ENCODE measurements around the gene DAAM1.

Gene DAAM1

DNA sequence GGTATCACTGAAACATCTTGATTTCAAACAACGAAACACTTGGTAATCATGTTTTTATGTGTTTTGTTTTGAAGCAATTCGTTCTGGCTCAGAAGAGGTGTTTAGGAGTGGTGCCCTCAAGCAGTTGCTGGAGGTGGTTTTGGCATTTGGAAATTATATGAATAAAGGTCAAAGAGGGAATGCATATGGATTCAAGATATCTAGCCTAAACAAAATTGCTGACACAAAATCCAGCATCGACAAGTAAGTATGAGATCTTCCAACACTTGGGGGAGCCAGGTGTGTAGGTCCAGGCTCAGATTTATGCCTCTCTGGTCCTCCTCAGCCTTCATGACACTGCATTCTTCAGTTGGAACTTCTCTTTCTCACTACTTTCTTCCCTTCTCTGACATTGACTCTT, 166.6 kb downstream of the DAAM1 start:
- TF ChIP-seq, protein P1, sequence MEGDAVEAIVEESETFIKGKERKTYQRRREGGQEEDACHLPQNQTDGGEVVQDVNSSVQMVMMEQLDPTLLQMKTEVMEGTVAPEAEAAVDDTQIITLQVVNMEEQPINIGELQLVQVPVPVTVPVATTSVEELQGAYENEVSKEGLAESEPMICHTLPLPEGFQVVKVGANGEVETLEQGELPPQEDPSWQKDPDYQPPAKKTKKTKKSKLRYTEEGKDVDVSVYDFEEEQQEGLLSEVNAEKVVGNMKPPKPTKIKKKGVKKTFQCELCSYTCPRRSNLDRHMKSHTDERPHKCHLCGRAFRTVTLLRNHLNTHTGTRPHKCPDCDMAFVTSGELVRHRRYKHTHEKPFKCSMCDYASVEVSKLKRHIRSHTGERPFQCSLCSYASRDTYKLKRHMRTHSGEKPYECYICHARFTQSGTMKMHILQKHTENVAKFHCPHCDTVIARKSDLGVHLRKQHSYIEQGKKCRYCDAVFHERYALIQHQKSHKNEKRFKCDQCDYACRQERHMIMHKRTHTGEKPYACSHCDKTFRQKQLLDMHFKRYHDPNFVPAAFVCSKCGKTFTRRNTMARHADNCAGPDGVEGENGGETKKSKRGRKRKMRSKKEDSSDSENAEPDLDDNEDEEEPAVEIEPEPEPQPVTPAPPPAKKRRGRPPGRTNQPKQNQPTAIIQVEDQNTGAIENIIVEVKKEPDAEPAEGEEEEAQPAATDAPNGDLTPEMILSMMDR (IDR thresholded peaks at IDR 0.05; ENCODE audit: low read depth, low read length), result no peak
- H3K4me3 ChIP-seq (ENCODE audit: low read depth, low read length), result no peak overlapping the region

DNA sequence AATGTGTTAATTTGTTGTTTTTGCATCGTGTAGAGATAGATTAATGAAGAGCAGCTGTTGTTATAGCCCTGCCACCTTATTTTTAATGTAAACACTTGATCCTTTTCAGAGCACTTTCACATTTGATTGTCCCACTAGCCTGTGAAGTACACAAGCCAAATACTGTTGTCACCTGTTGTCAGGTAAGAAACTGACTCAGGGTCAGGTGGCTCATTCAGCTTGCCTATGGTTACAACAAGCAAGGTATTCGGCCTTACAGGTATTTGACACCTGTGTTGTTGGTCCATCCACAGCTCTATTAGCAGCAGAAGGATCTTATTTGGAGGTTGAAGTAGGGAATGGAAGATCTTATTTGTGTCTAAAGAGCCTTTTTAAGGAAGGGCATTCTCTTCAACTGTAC, 167.8 kb downstream of the DAAM1 start:
- no peak overlapping the region for H3K4me3 ChIP-seq (ENCODE audit: low read depth, low read length)

DNA sequence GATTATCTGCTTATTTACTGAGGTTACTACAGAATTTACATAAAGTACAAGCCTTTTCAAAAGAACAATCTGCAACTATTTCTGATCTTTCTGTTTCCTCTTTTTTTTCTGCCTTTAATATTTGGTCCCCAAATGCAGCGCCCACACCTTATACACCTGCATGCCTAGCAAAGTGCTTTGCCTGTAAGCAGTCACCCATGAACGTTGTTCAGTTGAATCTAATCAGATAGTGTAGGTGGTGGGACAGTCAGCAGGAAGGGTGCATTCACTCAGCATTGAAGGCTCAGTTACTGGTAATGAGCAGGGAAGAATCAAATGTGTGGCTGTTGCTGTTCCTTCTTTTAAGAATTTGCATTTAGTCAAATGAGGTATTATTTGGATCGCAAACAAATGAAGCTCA, 168.3 kb downstream of the DAAM1 start:
- no peak overlapping the region for H3K4me3 ChIP-seq (ENCODE audit: low read depth, low read length)
- TF ChIP-seq, protein P1 (IDR thresholded peaks at IDR 0.05; ENCODE audit: low read depth, low read length), result no peak

More for the DNA sequence above, 167.8 kb downstream of the DAAM1 start:
- TF ChIP-seq, protein P1 (IDR thresholded peaks at IDR 0.05; ENCODE audit: low read depth, low read length), result no peak

DNA sequence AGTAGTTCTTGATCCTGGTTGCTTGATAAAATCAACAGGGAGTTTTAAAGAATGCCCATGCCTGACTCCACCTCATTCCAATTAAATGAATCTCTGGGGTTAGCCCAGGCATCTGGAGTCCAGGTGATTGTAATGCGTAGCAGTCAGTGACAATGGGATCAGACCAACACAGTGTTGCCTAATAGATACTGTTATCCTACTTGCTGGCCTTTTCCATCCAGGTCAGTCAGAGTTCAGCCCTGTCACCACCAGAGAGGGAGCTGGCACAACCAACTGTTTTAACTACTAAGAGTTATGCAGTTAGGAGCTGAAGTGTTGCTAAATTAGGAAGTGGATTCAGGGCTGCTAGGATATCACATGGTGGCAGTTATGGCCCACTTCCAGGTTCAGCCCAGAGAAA, 169.6 kb downstream of the DAAM1 start:
- TF ChIP-seq, protein P1 (IDR thresholded peaks at IDR 0.05; ENCODE audit: low read depth, low read length), result no peak

DNA sequence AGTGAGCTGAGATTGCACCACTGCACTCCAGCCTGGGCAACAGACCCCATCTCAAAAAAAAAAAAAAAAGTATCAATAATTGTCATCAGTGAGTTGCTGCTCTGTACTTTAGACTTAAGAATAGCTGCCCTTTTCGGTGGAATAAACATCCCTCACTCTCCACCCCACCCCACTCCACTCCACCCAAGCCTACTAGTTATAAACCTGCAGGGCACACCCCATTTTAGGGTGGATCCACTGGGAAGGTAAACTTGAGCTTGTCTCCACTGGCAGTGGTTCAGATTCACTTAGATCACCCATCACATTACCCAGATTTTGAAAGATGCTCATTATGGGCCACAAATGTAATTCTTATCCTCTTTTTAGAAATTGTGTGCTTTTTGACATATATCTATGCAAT, 170.3 kb downstream of the DAAM1 start:
- TF ChIP-seq, protein P1 (IDR thresholded peaks at IDR 0.05; ENCODE audit: low read depth, low read length), result no peak
- no peak overlapping the region for H3K4me3 ChIP-seq (ENCODE audit: low read depth, low read length)

More for the DNA sequence above, 169.6 kb downstream of the DAAM1 start:
- H3K4me3 ChIP-seq (ENCODE audit: low read depth, low read length), result no peak overlapping the region

DNA sequence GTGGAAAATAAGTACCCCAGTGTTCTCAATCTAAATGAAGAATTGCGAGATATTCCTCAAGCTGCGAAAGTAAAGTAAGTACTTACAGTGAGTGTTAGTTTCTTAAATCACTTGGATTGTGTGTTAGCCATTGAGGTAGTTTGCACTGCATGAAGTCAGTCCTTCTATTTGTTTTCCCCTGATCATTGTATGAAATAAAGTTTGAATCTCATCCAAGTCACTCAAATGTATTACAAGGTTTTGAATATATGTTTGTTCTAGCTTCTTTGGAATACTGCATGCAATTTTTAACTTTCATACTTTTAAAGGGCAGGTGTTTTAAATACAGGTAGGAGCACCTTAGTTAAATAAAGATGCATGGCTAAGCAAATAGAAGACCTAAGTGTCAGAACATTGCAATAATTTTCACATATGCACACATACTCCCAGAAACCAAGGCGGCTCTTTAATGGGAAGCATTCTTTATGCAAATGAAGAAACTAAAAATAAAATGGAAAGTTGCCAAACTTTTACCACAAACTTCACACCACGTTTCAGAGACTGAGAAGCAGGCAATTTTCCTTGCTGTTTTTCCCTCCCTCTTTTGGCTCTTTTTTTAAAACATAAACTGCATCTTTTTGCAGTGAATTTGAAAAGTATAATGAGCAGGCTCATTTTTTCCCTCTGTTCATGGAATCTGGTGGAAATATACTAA, 171.1 kb downstream of the DAAM1 start:
- H3K4me3 ChIP-seq (ENCODE audit: low read depth, low read length), result no peak overlapping the region
- TF ChIP-seq, protein P1 (IDR thresholded peaks at IDR 0.05; ENCODE audit: low read depth, low read length), result no peak

DNA sequence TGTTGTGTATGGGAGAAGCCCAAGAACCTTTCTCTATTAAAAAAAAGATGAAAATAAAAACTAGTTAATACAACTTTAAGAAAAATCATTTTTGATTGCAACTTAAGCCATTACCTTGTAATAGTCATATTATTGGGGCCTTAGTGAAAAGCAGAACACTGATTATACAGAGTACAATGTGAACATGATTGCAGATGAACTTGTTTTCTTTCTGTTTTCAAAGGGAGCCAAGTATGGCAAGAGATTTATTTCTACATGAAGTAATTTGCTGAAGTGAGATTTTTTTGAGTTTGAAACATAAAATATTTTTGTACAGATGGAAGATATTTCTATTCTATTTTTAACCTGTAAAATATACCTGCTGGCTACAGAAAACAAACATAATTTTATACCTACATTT, 171.8 kb downstream of the DAAM1 start:
- no peak overlapping the region for H3K4me3 ChIP-seq (ENCODE audit: low read depth, low read length)
- TF ChIP-seq, protein P1 (IDR thresholded peaks at IDR 0.05; ENCODE audit: low read depth, low read length), result no peak

Data from WI38 (cell line).